ENCODE data around the gene KMT5B.
"Not testable (repeated sequence)": the region's sequence is repeated elsewhere in the genome, so short reads cannot be mapped to it uniquely, and the experiment has no call there.

KMT5B gene

DNA sequence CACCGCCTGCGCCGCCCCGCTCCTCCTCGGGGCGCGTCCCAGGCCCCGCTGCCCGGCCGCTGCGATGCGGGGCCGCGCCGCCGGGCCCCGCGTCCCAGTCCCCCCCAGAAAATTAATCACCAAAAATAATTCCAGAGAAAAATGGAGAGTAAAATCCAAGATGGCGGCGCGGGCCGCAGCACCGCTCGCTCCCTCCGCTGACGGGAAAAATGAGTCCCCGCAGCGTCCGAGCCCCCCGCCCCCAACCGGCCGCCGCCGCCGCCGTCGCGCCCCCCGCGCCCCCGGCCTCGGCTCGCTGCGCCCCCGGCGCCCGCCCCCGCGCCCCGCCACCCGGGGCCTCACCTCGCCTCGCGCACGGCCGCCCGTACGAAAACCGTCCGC is at the start of gene KMT5B:
KMT5B (minus strand) TSS at position 162 of the 381 bp plus-strand sequence. CDS start 23,220 bp downstream, outside the sequence.
- in situ Hi-C loops (cut with HindIII; ENCODE audit: low pct_ligation_motif_present, low pct_unique_long_range_greater_than_20kb, low sequenced_read_pairs) = no loop called here
- DNase-seq = no peak

DNA sequence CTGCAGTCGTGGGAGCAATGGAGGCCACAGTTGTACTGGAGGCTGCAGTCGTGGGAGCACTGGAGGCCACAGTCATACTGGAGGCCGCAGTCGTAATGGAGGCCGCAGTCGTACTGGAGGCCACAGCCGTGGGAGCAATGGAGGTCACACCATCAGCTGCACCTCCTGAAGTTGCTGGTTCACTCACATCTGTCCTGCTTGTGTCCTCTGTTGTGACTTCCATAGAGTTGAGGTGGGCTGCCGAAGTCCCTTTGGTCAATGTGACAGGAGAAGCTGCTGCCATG is 49.4 kb upstream of the KMT5B start:
- DNase-seq = no peak
- in situ Hi-C loops (cut with HindIII; ENCODE audit: low pct_ligation_motif_present, low pct_unique_long_range_greater_than_20kb, low sequenced_read_pairs) = no loop called here

DNA sequence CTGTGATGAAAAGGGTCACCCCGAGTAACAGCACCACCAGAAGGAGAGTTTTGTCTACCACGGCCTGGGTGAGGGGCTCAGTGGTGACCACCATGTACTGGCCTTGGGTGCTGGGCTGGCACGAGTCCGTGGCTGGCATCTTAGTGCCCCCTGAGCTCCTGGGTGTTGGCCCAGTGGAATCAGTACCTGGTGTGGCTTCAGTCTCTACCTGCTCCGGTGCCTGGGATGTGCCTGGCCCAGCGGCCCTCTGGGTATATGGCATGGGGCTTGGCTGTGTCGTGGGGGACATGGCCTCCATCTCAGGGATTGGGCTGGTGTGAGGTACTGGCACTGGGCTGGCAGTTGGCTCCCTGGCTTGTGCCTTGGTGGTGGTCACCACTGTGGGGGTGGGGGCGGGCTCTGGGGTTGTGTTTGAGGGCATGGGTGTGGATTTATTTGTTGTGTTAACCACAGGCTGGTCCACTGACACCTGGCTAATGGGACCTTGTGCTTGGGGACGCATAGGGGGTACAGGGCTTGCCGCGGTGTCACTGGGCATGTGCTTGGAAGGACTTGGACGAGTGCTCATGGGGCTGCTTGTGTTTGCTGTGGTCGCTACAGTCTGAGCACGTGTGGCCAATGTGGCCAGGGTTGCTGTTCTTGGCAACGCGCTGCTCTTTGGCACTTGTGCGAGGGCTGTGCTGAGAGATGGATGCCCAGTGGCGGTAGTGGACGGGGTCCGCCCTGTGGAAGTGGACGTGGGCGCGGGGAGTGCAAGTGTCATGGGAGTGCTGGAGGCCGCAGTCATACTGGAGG is 48.9 kb upstream of the KMT5B start:
- DNase-seq = no peak
- in situ Hi-C loops (cut with HindIII; ENCODE audit: low pct_ligation_motif_present, low pct_unique_long_range_greater_than_20kb, low sequenced_read_pairs) = no loop called here

DNA sequence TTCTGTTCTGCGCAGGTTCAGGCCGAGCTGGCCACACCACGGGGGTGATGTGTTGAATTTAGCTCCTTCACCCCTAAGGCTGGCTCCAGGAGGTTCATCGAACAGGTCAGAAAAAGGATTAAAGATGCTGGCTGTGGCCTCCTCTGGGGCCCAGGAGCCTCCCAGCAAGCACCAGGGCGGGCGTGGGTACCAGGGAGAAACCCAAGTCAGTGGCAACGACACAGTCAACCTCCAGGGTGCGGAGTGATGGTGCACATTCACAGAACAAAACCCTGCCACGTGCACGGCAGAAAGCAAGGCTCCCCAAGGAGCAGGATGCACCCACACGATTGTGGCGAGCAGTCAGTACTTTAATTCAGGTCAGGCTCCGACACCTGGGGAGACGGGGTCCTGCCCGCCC is 47.9 kb upstream of the KMT5B start:
- in situ Hi-C loops (cut with HindIII; ENCODE audit: low pct_ligation_motif_present, low pct_unique_long_range_greater_than_20kb, low sequenced_read_pairs) = no loop called here

DNA sequence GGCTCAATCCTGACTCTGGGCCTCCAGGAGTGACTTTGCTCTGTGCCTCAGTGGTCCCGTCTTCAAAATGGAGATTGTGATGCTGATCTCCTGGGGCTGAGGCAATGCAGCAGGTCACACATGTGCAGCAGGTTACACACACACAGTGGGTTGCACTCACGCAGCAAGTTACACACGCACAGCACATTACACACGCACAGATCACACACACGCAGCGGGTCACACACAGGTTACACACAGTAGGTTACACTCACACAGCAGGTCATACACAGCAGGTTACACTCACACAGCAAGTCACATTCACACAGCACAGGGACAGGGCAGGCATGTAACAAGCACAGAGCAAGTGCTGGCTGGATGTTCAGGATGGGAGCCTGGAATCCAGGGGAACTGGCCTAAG is 47.4 kb upstream of the KMT5B start:
- DNase-seq = no peak
- in situ Hi-C loops (cut with HindIII; ENCODE audit: low pct_ligation_motif_present, low pct_unique_long_range_greater_than_20kb, low sequenced_read_pairs) = no loop called here

More for the DNA sequence above, 47.9 kb upstream of the KMT5B start:
- no peak for DNase-seq

DNA sequence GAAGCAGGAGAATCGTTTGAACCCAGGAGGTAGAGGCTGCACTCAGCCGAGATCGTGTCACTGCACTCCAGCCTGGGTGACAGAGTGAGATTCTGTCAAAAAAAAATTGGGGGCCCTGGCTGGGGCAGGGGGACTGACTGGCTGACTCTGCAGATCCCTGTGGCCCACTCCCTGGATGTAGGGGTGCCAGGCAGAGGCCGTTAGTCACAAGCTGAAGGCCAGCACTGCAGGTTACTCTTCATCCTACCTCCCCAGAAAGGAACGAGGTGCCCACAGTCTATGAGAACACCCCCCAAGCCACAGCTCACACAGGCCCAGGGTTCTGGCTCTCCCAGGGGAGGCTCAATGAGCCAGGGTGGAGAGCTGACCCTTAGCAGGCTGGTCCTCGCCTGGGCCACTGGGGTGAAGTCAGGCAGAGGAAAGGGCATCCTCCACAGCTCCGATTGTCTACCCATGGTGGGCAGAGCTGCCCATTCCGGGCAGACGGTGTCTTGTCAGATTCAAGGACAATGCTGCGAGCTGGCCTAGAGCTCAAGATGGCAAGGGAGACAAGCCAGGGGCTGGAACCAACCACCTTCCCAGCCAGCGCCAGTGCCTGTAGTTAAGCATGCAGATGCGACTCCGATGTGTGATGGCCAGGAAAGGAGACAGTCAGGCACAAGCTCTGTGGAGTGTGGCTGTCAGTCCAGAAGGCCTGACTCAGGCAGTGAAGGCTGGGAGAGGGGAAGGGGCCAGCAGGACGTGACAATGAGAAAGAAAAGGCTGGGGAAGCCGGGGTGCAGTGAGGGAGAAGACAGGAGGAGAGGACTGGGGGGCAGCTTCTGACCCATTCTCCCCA is 46.2 kb upstream of the KMT5B start:
- in situ Hi-C loops (cut with HindIII; ENCODE audit: low pct_ligation_motif_present, low pct_unique_long_range_greater_than_20kb, low sequenced_read_pairs) = no loop called here
- no peak for DNase-seq

DNA sequence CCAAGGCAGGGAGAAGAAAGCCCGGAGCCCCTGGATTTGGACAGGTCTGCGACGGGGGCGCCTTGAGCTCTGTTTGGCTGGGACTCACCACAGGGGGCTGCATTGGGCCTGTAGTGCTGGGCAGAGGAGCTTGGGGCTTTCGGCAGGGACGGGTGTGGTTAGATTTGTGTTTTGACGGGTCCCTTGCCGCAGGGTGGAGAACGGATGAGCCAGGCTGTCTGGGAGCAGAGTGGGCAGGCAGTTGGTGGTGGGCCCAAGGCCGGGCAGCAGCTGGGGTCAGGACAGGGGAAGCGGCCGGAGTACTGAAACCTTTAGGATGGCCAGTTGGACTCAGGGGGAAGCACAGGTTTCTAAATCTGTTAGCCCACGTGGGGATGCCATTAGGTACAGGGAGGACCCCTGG is 45.3 kb upstream of the KMT5B start:
- in situ Hi-C loops (cut with HindIII; ENCODE audit: low pct_ligation_motif_present, low pct_unique_long_range_greater_than_20kb, low sequenced_read_pairs) = no loop called here

DNA sequence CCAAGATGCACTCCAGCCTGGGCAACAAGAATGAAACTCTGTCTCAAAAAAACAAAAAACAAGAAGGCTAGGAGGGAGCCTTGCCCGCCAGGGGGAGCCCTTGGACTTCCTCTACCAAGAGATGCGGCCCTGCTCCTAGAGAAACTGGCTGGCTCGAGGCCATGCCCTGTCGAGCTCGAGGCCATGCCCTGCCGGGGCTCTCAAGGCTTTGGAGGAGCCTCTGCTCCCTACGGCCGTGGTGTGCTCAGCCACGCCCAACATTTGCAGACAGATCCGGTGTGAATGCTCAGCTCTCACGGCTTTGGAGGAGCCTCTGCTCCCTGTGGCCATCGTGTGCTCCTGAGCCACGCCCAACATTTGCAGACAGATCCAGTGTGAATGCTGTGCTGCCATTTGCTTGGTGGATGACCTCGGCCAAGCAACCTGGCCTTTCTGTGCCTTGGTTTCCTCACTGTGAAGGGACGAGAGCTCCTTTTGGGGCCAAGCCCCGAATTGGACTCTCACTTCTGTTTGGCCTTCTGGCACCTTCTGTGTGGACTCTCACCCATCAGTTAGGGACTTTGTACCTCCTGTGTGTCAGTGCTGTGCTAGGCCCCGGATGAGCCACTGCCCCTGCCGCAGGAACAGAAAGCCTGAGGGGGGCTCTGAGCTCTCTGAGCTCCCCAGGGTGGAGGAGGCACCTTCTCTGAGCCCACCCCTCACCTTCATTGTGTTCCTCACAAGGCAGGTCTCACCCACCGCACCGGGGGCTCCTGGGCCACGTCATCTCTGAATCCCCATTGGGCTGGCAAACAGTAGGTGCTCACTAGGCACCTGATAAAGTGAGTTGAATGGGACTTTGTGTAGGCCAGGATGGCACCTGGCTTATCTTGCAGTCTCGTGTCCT is 44.6 kb upstream of the KMT5B start:
- in situ Hi-C loops (cut with HindIII; ENCODE audit: low pct_ligation_motif_present, low pct_unique_long_range_greater_than_20kb, low sequenced_read_pairs) = no loop called here

More for the DNA sequence above, 45.3 kb upstream of the KMT5B start:
- DNase-seq = no peak

DNA sequence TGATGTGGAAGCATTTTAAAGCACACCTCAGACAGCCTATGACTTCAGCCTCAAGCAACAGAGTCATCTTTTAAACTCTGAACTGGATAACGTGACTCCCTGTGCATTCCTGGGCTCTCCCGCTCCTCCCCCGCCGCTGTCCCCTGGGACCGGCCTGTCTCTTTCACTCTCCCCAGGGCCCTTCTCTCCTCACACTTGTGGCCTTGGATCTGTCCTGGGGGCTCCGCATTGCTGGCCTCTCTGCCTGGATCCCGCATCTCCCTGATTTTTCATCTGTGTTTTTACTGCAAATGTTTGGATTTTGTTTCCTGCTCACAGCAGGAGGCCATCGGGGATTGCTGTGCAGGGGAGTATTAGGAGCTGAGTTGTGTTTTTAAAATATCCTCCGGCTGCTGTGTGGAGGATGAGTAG is 43.2 kb upstream of the KMT5B start:
- in situ Hi-C loops (cut with HindIII; ENCODE audit: low pct_ligation_motif_present, low pct_unique_long_range_greater_than_20kb, low sequenced_read_pairs) = no loop called here
- peak; percentile 23 for DNase-seq

More for the DNA sequence above, 44.6 kb upstream of the KMT5B start:
- peak; percentile 87 for DNase-seq

DNA sequence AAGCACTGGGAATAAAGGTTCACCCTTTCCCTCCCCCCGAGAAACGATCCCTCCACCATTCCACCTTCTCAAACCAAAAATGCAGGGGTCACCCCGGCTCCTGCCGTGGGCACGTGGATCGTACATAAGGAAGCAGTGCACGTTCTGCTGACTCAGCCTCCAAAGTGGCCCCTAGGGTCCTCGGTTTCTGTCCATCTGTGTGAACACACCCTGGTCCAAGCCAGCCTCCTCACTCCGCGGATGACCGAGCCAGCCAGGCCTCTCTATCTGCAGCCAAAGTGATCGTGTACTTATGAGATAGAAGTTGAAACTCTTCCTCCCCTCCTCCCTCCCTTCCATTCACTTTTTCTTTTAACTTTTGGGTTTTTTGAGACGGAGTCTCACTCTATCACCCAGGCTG is 42.4 kb upstream of the KMT5B start:
- in situ Hi-C loops (cut with HindIII; ENCODE audit: low pct_ligation_motif_present, low pct_unique_long_range_greater_than_20kb, low sequenced_read_pairs) = no loop called here
- DNase-seq = no peak

DNA sequence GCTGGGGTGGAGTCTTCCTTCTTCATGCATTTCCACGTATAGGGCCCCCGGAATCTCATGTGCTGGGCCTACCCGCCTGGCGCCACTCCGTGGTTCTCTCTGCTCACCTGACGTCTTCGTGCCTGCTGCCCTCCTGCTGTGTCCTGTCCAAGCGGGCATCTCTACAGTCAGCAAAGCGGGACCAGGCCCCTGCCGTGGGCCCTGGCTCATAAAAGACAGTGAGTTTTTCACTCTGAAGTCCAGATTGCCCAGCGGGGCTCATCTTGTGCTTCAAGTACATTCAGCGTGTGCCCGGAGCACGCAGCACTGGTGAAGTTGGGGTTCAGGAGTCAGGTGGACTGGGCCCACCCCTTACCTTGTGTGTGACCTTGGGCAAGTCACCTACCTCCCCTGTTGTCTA is 41.3 kb upstream of the KMT5B start:
- in situ Hi-C loops (cut with HindIII; ENCODE audit: low pct_ligation_motif_present, low pct_unique_long_range_greater_than_20kb, low sequenced_read_pairs) = no loop called here
- DNase-seq = no peak

DNA sequence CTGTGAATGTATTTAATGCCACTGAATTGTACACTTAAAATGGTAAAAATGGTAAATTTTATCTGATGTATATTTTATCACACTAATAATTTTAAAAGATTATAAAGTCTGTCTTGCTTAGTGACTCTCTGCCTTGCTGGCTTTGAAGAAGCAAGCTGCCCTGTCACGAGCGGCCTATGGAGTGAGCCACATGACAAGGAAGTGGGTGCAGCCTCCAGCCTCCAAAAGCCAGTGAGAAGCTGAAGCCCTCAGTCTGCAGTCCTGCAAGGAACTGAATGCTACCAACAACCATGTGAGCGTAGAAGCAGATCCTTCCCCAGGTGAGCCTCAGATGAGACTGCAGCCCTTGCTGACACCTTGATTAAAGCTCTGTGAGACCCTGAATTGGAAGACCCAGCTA is 38.7 kb upstream of the KMT5B start:
- in situ Hi-C loops (cut with HindIII; ENCODE audit: low pct_ligation_motif_present, low pct_unique_long_range_greater_than_20kb, low sequenced_read_pairs) = no loop called here
- no peak for DNase-seq

DNA sequence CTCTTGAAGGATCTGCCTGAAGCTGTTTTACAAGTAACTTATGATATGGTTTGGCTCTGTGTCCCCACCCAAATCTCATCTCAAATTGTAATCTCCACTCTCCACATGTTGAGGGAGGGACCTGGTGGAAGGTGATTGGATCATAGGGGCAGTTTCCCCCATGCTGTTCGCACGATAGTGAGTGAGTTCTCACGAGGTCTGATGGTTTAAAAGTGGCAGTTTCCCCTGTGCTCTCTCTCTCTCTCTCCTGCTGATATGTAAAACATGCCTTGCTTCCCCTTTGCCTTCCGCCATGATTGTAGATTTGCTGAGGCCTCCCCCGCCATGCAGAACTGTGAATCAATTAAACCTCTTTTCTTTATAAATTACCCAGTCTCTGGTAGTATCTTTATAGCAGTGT is 31.8 kb upstream of the KMT5B start:
- in situ Hi-C loops (cut with HindIII; ENCODE audit: low pct_ligation_motif_present, low pct_unique_long_range_greater_than_20kb, low sequenced_read_pairs) = not testable (repeated sequence)

DNA sequence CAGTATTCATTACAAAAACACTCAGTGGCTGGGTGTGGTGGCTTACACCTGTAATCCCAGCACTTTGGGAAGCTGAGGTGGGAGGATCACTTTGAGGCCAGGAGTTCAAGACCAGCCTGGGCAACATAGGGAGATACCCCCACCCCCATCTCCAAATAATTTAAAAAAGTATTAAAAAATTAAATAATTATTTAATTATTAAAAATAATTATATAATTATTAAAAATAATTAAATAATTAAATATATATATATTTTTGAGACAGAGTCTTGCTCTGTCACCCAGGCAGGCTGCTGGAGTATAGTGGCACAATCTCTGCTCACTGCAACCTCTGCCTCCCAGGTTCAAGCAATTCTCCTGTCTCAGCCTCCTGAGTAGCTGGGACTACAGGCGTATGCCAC is 30.8 kb upstream of the KMT5B start:
- in situ Hi-C loops (cut with HindIII; ENCODE audit: low pct_ligation_motif_present, low pct_unique_long_range_greater_than_20kb, low sequenced_read_pairs); DNase-seq: not testable (repeated sequence)

More for the DNA sequence above, 31.8 kb upstream of the KMT5B start:
- DNase-seq = not testable (repeated sequence)

DNA sequence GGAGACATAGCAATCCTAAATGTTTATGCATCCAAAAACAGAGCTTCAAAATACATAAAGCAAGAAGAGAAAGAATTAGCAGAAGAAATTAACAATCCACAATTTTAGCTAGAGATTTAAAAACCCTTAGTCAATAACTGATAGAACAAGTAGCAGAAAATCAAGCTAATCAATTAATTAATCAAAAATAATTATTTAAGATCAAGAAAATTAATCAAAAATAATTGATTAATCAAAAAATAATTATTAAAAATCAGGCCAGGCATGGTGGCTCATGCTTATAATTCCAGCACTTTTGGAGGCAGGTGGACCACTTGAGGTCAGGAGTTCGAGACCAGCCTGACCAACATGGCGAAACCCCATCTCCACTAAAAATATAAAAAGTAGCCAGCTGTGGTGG is 29.5 kb upstream of the KMT5B start:
- in situ Hi-C loops (cut with HindIII; ENCODE audit: low pct_ligation_motif_present, low pct_unique_long_range_greater_than_20kb, low sequenced_read_pairs) = no loop called here
- no peak for DNase-seq

DNA sequence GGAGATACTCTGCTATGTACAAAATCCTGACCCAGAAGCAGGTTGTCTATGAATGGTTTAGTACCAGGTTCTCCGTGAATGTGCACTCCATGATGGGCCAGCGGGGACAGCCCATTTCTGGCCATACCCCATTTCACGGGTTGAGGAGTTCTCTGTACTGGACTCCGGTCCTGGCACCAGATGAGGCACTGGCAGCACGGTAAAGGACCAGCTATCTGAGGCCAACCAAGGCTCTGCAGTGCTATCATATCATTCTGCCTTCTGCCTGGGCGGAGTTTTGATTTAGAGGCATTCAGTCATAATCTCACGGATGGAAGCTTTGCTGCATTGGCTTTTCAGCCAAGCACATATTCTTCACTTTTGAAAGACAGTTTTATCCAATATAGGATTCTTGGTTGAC is 18.5 kb upstream of the KMT5B start:
- in situ Hi-C loops (cut with HindIII; ENCODE audit: low pct_ligation_motif_present, low pct_unique_long_range_greater_than_20kb, low sequenced_read_pairs) = no loop called here

DNA sequence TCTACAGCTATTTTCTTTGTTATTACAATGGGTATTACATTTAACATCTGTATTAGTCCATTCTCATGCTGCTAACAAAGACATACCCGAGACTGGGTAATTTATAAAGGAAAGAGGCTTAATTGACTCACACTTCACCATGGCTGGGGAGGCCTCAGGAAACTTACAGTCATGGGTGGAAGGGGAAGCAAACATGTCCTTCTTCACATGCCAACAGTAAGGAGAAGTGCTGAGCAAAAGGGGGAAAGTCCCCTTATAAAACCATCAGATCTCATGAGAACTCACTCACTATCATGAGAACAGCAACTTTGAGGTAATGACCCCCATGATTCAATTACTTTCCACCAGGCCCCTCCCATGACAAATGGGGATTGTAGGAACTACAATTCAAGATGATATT is 16.5 kb upstream of the KMT5B start:
- DNase-seq = no peak
- in situ Hi-C loops (cut with HindIII; ENCODE audit: low pct_ligation_motif_present, low pct_unique_long_range_greater_than_20kb, low sequenced_read_pairs) = no loop called here

More for the DNA sequence above, 18.5 kb upstream of the KMT5B start:
- no peak for DNase-seq

DNA sequence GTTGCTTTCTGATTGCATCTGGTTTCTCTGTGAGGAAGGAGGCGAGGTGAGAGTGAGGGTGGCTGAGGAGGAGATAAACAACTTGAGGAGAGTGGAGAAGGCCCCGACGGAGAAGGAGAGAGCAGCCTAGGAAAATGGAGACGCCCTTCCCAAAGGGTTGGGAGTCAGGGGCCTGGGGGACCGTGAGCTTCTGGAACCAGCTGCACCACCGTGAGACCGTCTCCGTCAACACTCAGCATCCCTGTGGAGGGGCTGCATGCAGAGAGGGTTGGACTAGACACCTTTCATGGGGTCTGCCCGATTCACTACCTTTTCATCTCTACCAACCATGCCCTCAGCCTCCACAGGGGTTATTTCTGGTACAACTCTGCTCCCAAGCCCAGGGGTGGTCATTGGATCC is 13.3 kb upstream of the KMT5B start:
- no peak for DNase-seq
- in situ Hi-C loops (cut with HindIII; ENCODE audit: low pct_ligation_motif_present, low pct_unique_long_range_greater_than_20kb, low sequenced_read_pairs) = no loop called here

DNA sequence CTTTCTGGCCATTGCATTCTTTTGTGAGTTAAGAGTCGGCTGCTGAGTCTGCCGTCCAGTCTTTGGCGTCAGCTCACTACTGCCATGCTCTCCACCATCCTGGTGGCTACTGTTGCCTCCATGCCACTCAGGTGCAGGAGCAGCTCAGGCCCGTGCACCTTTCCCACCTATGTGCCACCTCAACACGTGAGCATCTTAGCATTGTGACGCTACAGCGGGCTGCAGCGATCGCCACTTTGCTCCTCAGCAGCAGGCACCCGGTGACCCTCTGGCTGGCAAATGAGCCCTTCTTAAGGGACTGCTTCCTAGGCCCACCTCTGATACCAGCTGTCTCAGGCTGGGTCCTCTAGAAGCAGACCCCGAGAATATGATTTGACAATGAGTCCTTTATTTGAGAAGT is 11.5 kb upstream of the KMT5B start:
- no peak for DNase-seq
- in situ Hi-C loops (cut with HindIII; ENCODE audit: low pct_ligation_motif_present, low pct_unique_long_range_greater_than_20kb, low sequenced_read_pairs) = no loop called here

Measured in ACHN (cell line).